ENCODE data around the gene DNAJC22.
A peak's percentile ranks its signal among the peaks of the same experiment; 100 is the strongest.

Gene DNAJC22

DNA sequence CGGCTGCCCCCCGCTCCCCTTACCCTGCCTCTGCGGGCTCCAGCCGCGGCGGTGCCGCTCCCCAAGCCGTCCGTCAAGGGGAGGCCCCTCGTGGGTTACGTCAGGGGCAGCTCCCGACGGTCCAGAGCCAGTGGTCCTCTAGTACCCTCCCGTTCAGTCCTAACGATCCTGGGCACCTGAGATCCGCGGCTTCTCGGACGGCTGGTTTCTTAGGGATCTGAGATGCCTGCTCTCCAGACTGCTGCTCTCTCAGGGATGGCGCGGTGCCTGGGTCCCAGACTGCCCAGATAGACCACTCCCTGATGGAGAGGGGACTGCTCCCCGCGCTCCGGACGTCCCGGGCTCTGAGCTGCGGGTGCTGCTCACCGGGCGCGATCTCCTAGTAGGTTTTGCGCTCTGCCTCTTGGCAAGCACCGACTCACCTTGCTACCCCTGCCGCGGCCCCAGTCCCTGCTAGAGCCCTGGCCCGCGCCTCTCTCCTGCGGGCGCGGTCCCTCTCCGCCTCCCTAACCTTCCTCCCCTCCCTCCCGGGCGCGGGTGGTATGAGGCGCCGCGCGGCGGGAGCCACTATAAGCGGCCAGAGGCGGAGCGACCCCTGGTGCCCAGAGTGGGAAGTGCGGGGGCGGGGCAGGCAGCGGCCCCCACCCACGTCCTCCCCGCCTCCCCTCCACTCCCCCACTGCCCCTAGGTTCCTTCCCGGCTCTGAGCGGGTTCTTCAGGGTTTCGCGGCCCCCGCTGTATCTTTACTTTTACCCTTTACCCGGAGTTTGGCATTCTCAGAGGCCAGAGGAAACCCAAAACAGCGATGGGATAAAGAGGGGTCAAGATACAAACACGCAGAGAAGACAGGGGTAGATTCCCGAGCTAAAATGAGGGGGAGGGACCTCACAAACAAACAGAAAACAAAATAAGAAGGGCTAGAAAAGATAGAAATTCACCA lies 9.8 kb upstream of the DNAJC22 start, which contains the start of gene C1QL4:
TSS of gene C1QL4 (minus strand) at position 544 of the 940 bp plus-strand sequence. CDS start 711 bp downstream, outside the sequence.
- Histone ChIP-seq H3K14ac (ENCODE audit: low read length) (no peak within 1 kb of the TSS), H3K36me3 (replicated peaks in 1 of 2; ENCODE audit: control insufficient read depth in 2 of 2, insufficient read depth in 2 of 2, low read length in 2 of 2) (no peaks in the 10 kb centered on the region), H4K8ac (ENCODE audit: low read depth, low read length) (peak within 1 kb of the TSS; percentile 79), H3K18ac (ENCODE audit: low read length) (peak within 1 kb of the TSS; percentile 81), H3K79me1 (ENCODE audit: low read depth, low read length) (no peaks in the 10 kb centered on the region), H3K4ac (ENCODE audit: low read length) (no peak within 1 kb of the TSS), H3K27ac (replicated peaks; ENCODE audit: low read length) (no peak within 1 kb of the TSS), H3K9ac (ENCODE audit: low read depth, low read length, poor library complexity) (peak within 1 kb of the TSS; percentile 46), H3K9me3 (replicated peaks in 1 of 2; ENCODE audit: control insufficient read depth in 2 of 2, insufficient read depth in 1 of 2, low read depth in 1 of 2, low read length in 2 of 2) (peaks cover 0 to 5% of the 10 kb centered on the region in 2 donors), H2BK5ac (ENCODE audit: low read length) (no peak within 1 kb of the TSS), H3K4me1 (ENCODE audit: control insufficient read depth in 2 of 2, insufficient read depth in 1 of 2, low read depth in 1 of 2, low read length in 2 of 2) (peaks cover 18 to 43% of the 10 kb centered on the region in 2 donors), H2AFZ (ENCODE audit: low read length) (peak within 1 kb of the TSS; percentile 97), H2BK12ac (ENCODE audit: low read length) (peak within 1 kb of the TSS; percentile 68), H2BK15ac (ENCODE audit: low read length) (peak within 1 kb of the TSS; percentile 70), H3K27me3 (ENCODE audit: control insufficient read depth in 3 of 3, insufficient read depth in 3 of 3, low read depth in 1 of 3, low read length in 3 of 3) (peaks cover 20 to 89% (median 72%) of the 10 kb centered on the region in 3 experiments), H3K4me2 (ENCODE audit: insufficient read depth, low read length, poor library complexity, severe bottlenecking) (peak within 1 kb of the TSS; percentile 76), H3K23ac (ENCODE audit: low read depth, low read length, poor library complexity) (peak within 1 kb of the TSS; percentile 86), H4K91ac (ENCODE audit: low read depth, low read length, poor library complexity) (peak within 1 kb of the TSS; percentile 66), H2BK120ac (ENCODE audit: low read depth, low read length) (peak within 1 kb of the TSS; percentile 67), H2AK5ac (ENCODE audit: low read depth, low read length) (peak within 1 kb of the TSS; percentile 57), H3K4me3 (ENCODE audit: low read length in 2 of 2) (peak within 1 kb of the TSS; percentile 37 to 73)
- DNase-seq (ENCODE audit: low spot score): peak; percentile 84
- WGBS, 2 donors (ENCODE audit: extremely low coverage in 2 of 2, insufficient read length in 2 of 2, insufficient replicate concordance in 1 of 2): no CpG with 5 or more reads among the region's 65 CpGs

DNA sequence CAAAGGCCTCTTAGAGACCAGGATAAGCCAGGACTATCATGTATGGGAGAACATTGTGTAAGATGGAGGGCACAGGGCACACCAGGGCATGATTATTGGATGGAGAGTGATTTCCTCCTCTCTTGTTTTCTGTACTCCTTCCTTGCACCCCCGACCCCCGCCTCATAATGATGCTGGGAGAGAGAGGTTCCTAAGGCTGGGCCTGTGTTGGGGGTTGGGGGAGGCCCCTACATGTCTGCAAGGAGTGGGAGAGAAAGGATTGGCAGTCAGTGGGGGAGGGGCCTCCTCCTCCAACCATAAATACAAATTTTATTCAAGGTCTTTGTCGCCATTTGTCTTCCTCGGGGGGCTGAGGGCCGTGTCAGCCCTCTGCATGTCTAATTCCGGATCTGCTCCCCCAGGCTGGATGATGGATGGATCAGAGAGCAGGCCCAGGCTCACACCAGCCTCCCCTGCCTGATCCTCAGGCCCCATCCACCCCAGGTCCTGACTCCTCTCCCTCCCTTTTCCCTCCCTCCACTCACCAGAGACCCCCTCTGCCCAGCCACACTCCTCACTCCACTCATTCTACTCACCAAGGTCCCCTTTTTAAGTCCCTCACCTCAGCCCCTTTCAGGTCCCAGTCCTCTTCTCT lies 7.7 kb upstream of the DNAJC22 start:
- WGBS, 2 donors (ENCODE audit: extremely low coverage in 2 of 2, insufficient read length in 2 of 2, insufficient replicate concordance in 1 of 2): no CpG with 5 or more reads among the region's 6 CpGs
- Histone ChIP-seq H3K4me3 (ENCODE audit: low read length in 2 of 2) (peak overlapping the region in 1 of 2 donors; percentile 16), H3K27me3 (ENCODE audit: control insufficient read depth in 3 of 3, insufficient read depth in 3 of 3, low read depth in 1 of 3, low read length in 3 of 3) (peaks cover 24 to 94% (median 81%) of the 10 kb centered on the region in 3 experiments), H2BK12ac (ENCODE audit: low read length) (no peak overlapping the region), H4K8ac (ENCODE audit: low read depth, low read length) (no peak overlapping the region), H3K9ac (ENCODE audit: low read depth, low read length, poor library complexity) (no peak overlapping the region), H2BK15ac (ENCODE audit: low read length) (no peak overlapping the region), H2AK5ac (ENCODE audit: low read depth, low read length) (no peak overlapping the region), H3K14ac (ENCODE audit: low read length) (no peak overlapping the region), H3K4me1 (ENCODE audit: control insufficient read depth in 2 of 2, insufficient read depth in 1 of 2, low read depth in 1 of 2, low read length in 2 of 2) (peaks cover 24 to 52% of the 10 kb centered on the region in 2 donors), H3K27ac (replicated peaks; ENCODE audit: low read length) (no peak overlapping the region), H4K91ac (ENCODE audit: low read depth, low read length, poor library complexity) (no peak overlapping the region), H3K36me3 (replicated peaks in 1 of 2; ENCODE audit: control insufficient read depth in 2 of 2, insufficient read depth in 2 of 2, low read length in 2 of 2) (no peaks in the 10 kb centered on the region), H2AFZ (ENCODE audit: low read length) (peak overlapping the region; percentile 90), H3K4ac (ENCODE audit: low read length) (no peak overlapping the region), H2BK120ac (ENCODE audit: low read depth, low read length) (no peak overlapping the region), H3K4me2 (ENCODE audit: insufficient read depth, low read length, poor library complexity, severe bottlenecking) (no peak overlapping the region), H3K79me1 (ENCODE audit: low read depth, low read length) (no peaks in the 10 kb centered on the region), H2BK5ac (ENCODE audit: low read length) (no peak overlapping the region), H3K18ac (ENCODE audit: low read length) (no peak overlapping the region), H3K9me3 (replicated peaks in 1 of 2; ENCODE audit: control insufficient read depth in 2 of 2, insufficient read depth in 1 of 2, low read depth in 1 of 2, low read length in 2 of 2) (peaks cover 0 to 8% of the 10 kb centered on the region in 2 donors), H3K23ac (ENCODE audit: low read depth, low read length, poor library complexity) (no peak overlapping the region)
- DNase-seq (ENCODE audit: low spot score): no peak

GRCh38 chr12:49339464-49339861 lies 7.2 kb upstream of the DNAJC22 start:
- Histone ChIP-seq H4K91ac (ENCODE audit: low read depth, low read length, poor library complexity) (no peak overlapping the region), H3K4me1 (ENCODE audit: control insufficient read depth in 2 of 2, insufficient read depth in 1 of 2, low read depth in 1 of 2, low read length in 2 of 2) (peaks cover 24 to 52% of the 10 kb centered on the region in 2 donors), H4K8ac (ENCODE audit: low read depth, low read length) (no peak overlapping the region), H3K4me2 (ENCODE audit: insufficient read depth, low read length, poor library complexity, severe bottlenecking) (no peak overlapping the region), H2BK5ac (ENCODE audit: low read length) (no peak overlapping the region), H3K14ac (ENCODE audit: low read length) (no peak overlapping the region), H2AFZ (ENCODE audit: low read length) (peak overlapping the region; percentile 90), H3K36me3 (replicated peaks in 1 of 2; ENCODE audit: control insufficient read depth in 2 of 2, insufficient read depth in 2 of 2, low read length in 2 of 2) (no peaks in the 10 kb centered on the region), H2BK120ac (ENCODE audit: low read depth, low read length) (no peak overlapping the region), H3K27ac (replicated peaks; ENCODE audit: low read length) (no peak overlapping the region), H3K4me3 (ENCODE audit: low read length in 2 of 2) (peak overlapping the region in 1 of 2 donors; percentile 16), H3K9me3 (replicated peaks in 1 of 2; ENCODE audit: control insufficient read depth in 2 of 2, insufficient read depth in 1 of 2, low read depth in 1 of 2, low read length in 2 of 2) (peaks cover 0 to 8% of the 10 kb centered on the region in 2 donors), H3K18ac (ENCODE audit: low read length) (no peak overlapping the region), H2BK15ac (ENCODE audit: low read length) (no peak overlapping the region), H2AK5ac (ENCODE audit: low read depth, low read length) (peak overlapping the region; percentile 65), H3K27me3 (ENCODE audit: control insufficient read depth in 3 of 3, insufficient read depth in 3 of 3, low read depth in 1 of 3, low read length in 3 of 3) (peaks cover 24 to 95% (median 86%) of the 10 kb centered on the region in 3 experiments), H3K79me1 (ENCODE audit: low read depth, low read length) (no peaks in the 10 kb centered on the region), H3K23ac (ENCODE audit: low read depth, low read length, poor library complexity) (no peak overlapping the region), H3K4ac (ENCODE audit: low read length) (no peak overlapping the region), H3K9ac (ENCODE audit: low read depth, low read length, poor library complexity) (no peak overlapping the region), H2BK12ac (ENCODE audit: low read length) (no peak overlapping the region)
- DNase-seq (ENCODE audit: low spot score): no peak
- WGBS, 2 donors (ENCODE audit: extremely low coverage in 2 of 2, insufficient read length in 2 of 2, insufficient replicate concordance in 1 of 2): no CpG with 5 or more reads among the region's 5 CpGs

All from neuronal stem cell (in vitro differentiated cells).